Sigmoid colon (tissue), 4 donors: ENCODE measurements around the gene TSPOAP1.

Experiments
- CTCF ChIP-seq, 4 experiments: fragments of 450-650 bp in 3 of 4; fragments of 200-600 bp in 1 of 4; IDR thresholded peaks; one replicate each; pipeline ENCODE4 v1.5.1; 2016 to 2019; ENCODE audit warnings: antibody characterized with exemption in 4 of 4, mild to moderate bottlenecking in 3 of 4, moderate library complexity in 2 of 4
- EP300 ChIP-seq, 4 donors: sonication (generic); formaldehyde crosslinking; IDR thresholded peaks; one replicate each; pipeline ENCODE4 v1.6.1; 2017; ENCODE audit warnings: antibody characterized with exemption in 4 of 4
- POLR2A ChIP-seq, 2 donors: fragments of 450-650 bp; IDR thresholded peaks; one replicate each; pipeline ENCODE4 v1.6.1; 2016; ENCODE audit warnings: antibody characterized with exemption in 2 of 2, mild to moderate bottlenecking in 2 of 2, moderate library complexity in 2 of 2
- POLR2AphosphoS5 ChIP-seq, 4 donors: sonication (generic); formaldehyde crosslinking; IDR thresholded peaks; one replicate each; pipeline ENCODE4 v1.6.1; 2017; ENCODE audit warnings: antibody characterized with exemption in 4 of 4

- TF ChIP-seq POLR2A (IDR thresholded peaks at IDR 0.05): no peak
- no peak for TF ChIP-seq CTCF (IDR thresholded peaks at IDR 0.05)
- TF ChIP-seq POLR2AphosphoS5 (IDR thresholded peaks at IDR 0.05): no peak
- no peak for TF ChIP-seq EP300 (IDR thresholded peaks at IDR 0.05)
Observed at GRCh38 chr17:58345500-58345899, 16.9 kb upstream of the TSPOAP1 start.
